HepG2 (cell line): ENCODE data around the gene TCTA. TPM values are rescaled to one million over a fixed set of nuclear protein-coding genes. Genes with fewer than 3 reads are reported as not detected.

ENCODE experiments used
- EHMT2 ChIP-seq: fragments of 200-600 bp; sonication (generic); IDR thresholded peaks from 2 replicates; pipeline ENCODE4 v1.7.0; 2017; ENCODE audit warnings: antibody characterized with exemption, low read depth, low read length, borderline replicate concordance
- GATAD2A ChIP-seq: IDR thresholded peaks from 2 replicates; pipeline ENCODE4 v1.6.1; 2016
- HBP1 ChIP-seq: IDR thresholded peaks from 2 replicates; pipeline ENCODE4 v1.6.1; 2016; ENCODE audit warnings: low read depth, control low read depth
- HMG20A ChIP-seq: IDR thresholded peaks from 2 replicates; pipeline ENCODE4 v1.6.1; 2016; ENCODE audit warnings: borderline replicate concordance
- MIXL1 ChIP-seq: IDR thresholded peaks from 2 replicates; pipeline ENCODE4 v1.6.1; 2016
- MLLT10 ChIP-seq: sonication (generic); formaldehyde crosslinking; IDR thresholded peaks from 2 replicates; pipeline ENCODE4 v1.4.0; 2020; ENCODE audit warnings: missing genetic modification reagents
- MXI1 ChIP-seq: IDR thresholded peaks from 3 replicates; pipeline ENCODE4 v1.6.1; 2012; ENCODE audit warnings: low read depth, low read length, inconsistent platforms, borderline replicate concordance
- PCBP1 ChIP-seq: fragments of 200-400 bp; formaldehyde crosslinking; IDR thresholded peaks from 2 replicates; pipeline ENCODE4 v1.6.1; 2017; ENCODE audit warnings: mild to moderate bottlenecking, low read depth, low read length, borderline replicate concordance
- PLSCR1 ChIP-seq: sonication (generic); formaldehyde crosslinking; IDR thresholded peaks from 2 replicates; pipeline ENCODE4 v1.5.0; 2020; ENCODE audit warnings: missing genetic modification reagents, mild to moderate bottlenecking, borderline replicate concordance
- SOX5 ChIP-seq: IDR thresholded peaks from 2 replicates; pipeline ENCODE4 v1.6.1; 2016; ENCODE audit warnings: borderline replicate concordance
- SP5 ChIP-seq: IDR thresholded peaks from 2 replicates; pipeline ENCODE4 v1.6.1; 2016; ENCODE audit warnings: low read depth, borderline replicate concordance
- TEAD2 ChIP-seq: sonication (generic); formaldehyde crosslinking; IDR thresholded peaks from 2 replicates; pipeline ENCODE4 v1.9.0; 2021; ENCODE audit warnings: missing genetic modification reagents
- TRIM24 ChIP-seq: sonication (generic); formaldehyde crosslinking; IDR thresholded peaks from 2 replicates; pipeline ENCODE4 v1.8.0; 2022; ENCODE audit warnings: mild to moderate bottlenecking, missing genetic modification reagents
- ZBTB43 ChIP-seq: sonication (generic); formaldehyde crosslinking; conservative IDR thresholded peaks from 2 replicates; pipeline ENCODE4 v1.4.0; 2020; ENCODE audit warnings: missing genetic modification reagents
- ZNF205 ChIP-seq: IDR thresholded peaks from 2 replicates; pipeline ENCODE4 v1.6.1; 2018; ENCODE audit warnings: missing biosample characterization, missing genetic modification reagents
- ZNF292 ChIP-seq: sonication (generic); formaldehyde crosslinking; IDR thresholded peaks from 2 replicates; pipeline ENCODE4 v1.8.1; 2022; ENCODE audit warnings: mild to moderate bottlenecking, low read depth, missing genetic modification reagents, borderline replicate concordance
- ZNF496 ChIP-seq: sonication (generic); formaldehyde crosslinking; IDR thresholded peaks from 2 replicates; pipeline ENCODE4 v1.8.1; 2023; ENCODE audit warnings: mild to moderate bottlenecking, moderate library complexity, missing genetic modification reagents; ENCODE audit not compliant: insufficient replicate concordance
- ZNF607 ChIP-seq: sonication (generic); formaldehyde crosslinking; IDR thresholded peaks from 2 replicates; pipeline ENCODE4 v1.5.1; 2020; ENCODE audit warnings: missing genetic modification reagents, mild to moderate bottlenecking, borderline replicate concordance
- ZNF652 ChIP-seq: IDR thresholded peaks from 2 replicates; pipeline ENCODE4 v1.6.1; 2016; ENCODE audit warnings: low read depth, borderline replicate concordance
- ZNF670 ChIP-seq: sonication (generic); formaldehyde crosslinking; IDR thresholded peaks from 2 replicates; pipeline ENCODE4 v1.8.0; 2022; ENCODE audit warnings: mild to moderate bottlenecking, missing genetic modification reagents, borderline replicate concordance
- ZNF772 ChIP-seq: sonication (generic); formaldehyde crosslinking; IDR thresholded peaks from 2 replicates; pipeline ENCODE4 v1.5.0; 2020; ENCODE audit warnings: mild to moderate bottlenecking, missing genetic modification reagents
- ZNF782 ChIP-seq: sonication (generic); formaldehyde crosslinking; IDR thresholded peaks from 2 replicates; pipeline ENCODE4 v1.4.0; 2020; ENCODE audit warnings: missing genetic modification reagents, mild to moderate bottlenecking, borderline replicate concordance
- polyA plus RNA-seq, 8 experiments: library from polyadenylated mRNA; depleted of rRNA in 3 of 8; stranded (reverse) in 7 of 8; unstranded in 1 of 8; fragments of >200 nt; fragmentation: Illumina TruSeq in 4 of 8; extraction: Trizol in 4 of 8; gene quantifications; 2 replicates each; pipeline versions ENCODE4 v1.2.1 to v1.2.3, GENCODE V29; 2011 to 2016; ENCODE audit warnings: low read depth in 4 of 8, missing spikeins in 1 of 8, mixed read lengths in 1 of 8; ENCODE audit not compliant: insufficient read depth in 1 of 8
- total RNA-seq, 5 experiments: library from RNA; depleted of rRNA; stranded (reverse); fragments of >200 nt; fragmentation: Illumina TruSeq; extraction: Trizol; gene quantifications; 2 replicates each; pipeline ENCODE4 v1.2.3, GENCODE V29; 2016; ENCODE audit warnings: low read depth in 1 of 5
- TF ChIP-seq, protein P1 (sequence below): sonication (generic); formaldehyde crosslinking; IDR thresholded peaks from 2 replicates; pipeline ENCODE4 v1.4.0; 2020; ENCODE audit warnings: missing genetic modification reagents

Gene TCTA
- total and polyA plus RNA-seq, 2 of the 13 experiments (the other 11 are each of a cell fraction or from before 2014, with no cell fraction given) = 8.3 to 13.2 TPM

DNA sequence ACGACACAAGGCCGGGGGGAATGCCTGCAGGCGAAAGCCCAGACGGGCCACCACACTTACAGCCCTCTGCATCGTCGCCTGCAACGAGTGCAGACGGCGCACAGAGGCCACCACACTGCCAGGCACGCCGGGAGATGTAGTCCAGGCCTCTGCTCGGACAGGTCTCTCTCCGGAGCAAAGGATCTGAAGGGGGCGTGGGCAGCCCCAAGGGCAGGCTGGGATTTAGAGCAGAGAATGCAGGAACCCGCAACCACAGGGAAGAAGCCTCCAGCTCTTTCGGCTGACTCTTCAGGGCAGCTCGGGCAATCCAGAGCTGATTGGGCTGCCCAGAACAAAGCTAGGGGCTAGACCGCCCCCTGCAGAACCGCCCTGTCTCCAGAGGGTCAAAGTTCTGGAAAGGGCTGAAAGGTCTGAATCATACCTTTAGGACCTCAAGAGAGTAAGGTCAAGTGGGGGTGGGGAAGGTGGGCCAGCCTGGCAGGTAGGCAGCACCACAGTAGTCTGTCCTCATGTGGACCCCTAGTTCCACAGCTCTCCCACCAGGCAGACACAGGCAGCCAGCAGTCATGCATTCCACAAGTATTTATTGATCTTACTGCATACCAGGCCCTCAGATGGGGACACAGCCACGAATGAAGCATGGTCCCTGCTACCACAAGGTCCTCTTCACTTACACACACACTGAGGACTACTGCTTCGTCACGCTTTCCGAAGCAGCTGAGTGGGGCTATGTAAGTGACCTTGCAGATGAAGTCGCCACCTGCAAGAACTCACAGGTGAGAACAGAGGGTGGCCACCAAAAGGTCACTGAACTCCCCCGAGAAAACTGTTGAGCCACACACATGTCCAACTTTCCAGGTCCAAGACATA lies 10.4 kb downstream of the TCTA start, which contains the start of gene AMT (continued):
- TF ChIP-seq, protein P1, sequence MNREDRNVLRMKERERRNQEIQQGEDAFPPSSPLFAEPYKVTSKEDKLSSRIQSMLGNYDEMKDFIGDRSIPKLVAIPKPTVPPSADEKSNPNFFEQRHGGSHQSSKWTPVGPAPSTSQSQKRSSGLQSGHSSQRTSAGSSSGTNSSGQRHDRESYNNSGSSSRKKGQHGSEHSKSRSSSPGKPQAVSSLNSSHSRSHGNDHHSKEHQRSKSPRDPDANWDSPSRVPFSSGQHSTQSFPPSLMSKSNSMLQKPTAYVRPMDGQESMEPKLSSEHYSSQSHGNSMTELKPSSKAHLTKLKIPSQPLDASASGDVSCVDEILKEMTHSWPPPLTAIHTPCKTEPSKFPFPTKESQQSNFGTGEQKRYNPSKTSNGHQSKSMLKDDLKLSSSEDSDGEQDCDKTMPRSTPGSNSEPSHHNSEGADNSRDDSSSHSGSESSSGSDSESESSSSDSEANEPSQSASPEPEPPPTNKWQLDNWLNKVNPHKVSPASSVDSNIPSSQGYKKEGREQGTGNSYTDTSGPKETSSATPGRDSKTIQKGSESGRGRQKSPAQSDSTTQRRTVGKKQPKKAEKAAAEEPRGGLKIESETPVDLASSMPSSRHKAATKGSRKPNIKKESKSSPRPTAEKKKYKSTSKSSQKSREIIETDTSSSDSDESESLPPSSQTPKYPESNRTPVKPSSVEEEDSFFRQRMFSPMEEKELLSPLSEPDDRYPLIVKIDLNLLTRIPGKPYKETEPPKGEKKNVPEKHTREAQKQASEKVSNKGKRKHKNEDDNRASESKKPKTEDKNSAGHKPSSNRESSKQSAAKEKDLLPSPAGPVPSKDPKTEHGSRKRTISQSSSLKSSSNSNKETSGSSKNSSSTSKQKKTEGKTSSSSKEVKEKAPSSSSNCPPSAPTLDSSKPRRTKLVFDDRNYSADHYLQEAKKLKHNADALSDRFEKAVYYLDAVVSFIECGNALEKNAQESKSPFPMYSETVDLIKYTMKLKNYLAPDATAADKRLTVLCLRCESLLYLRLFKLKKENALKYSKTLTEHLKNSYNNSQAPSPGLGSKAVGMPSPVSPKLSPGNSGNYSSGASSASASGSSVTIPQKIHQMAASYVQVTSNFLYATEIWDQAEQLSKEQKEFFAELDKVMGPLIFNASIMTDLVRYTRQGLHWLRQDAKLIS = no peak
- TF ChIP-seq ZNF652 (CRISPR knock-in tag) = no peak
- TF ChIP-seq TRIM24 (CRISPR knock-in tag) = no peak
- no peak for TF ChIP-seq MIXL1 (CRISPR knock-in tag)
- no peak; the same call in 1 of the 2 replicates for TF ChIP-seq SOX5 (CRISPR knock-in tag)
- TF ChIP-seq SP5 (CRISPR knock-in tag) = no peak
- no peak for TF ChIP-seq ZNF607 (CRISPR knock-in tag)
- TF ChIP-seq PLSCR1 (CRISPR knock-in tag) = no peak
- TF ChIP-seq MLLT10 (CRISPR knock-in tag) = no peak
- TF ChIP-seq TEAD2 (CRISPR knock-in tag) = no peak
- no peak; the same call in 1 of the 2 replicates for TF ChIP-seq ZNF782 (CRISPR knock-in tag)
- no peak for TF ChIP-seq ZNF670 (CRISPR knock-in tag)
- TF ChIP-seq GATAD2A (CRISPR knock-in tag) = no peak
- TF ChIP-seq ZNF772 (CRISPR knock-in tag) = 0 out of 2 replicates have a peak, but pooled peaks have one; percentile 58
- 0 out of 2 replicates have a peak, but pooled peaks have one; percentile 41 for TF ChIP-seq ZBTB43 (CRISPR knock-in tag)
- TF ChIP-seq ZNF205 (CRISPR knock-in tag) = no peak; the same call in 1 of the 2 replicates
- peak; percentile 60; the same call in 1 of the 3 replicates for TF ChIP-seq MXI1
- 0 out of 2 replicates have a peak, but pooled peaks have one; percentile 56 for TF ChIP-seq PCBP1
- TF ChIP-seq HMG20A (CRISPR knock-in tag) = no peak
- TF ChIP-seq EHMT2 = no peak
- TF ChIP-seq HBP1 (CRISPR knock-in tag) = peak; percentile 25; the same call in 1 of the 2 replicates
- no peak; the same call in 1 of the 2 replicates for TF ChIP-seq ZNF292 (CRISPR knock-in tag)
- TF ChIP-seq ZNF496 = no peak
